Measurements from ENCODE around the gene ARSB.
A peak's percentile ranks its signal among the peaks of the same experiment; 100 is the strongest.
"Not testable (repeated sequence)": the region's sequence is repeated elsewhere in the genome, so short reads cannot be mapped to it uniquely, and the experiment has no call there.

Gene ARSB

GRCh38 chr5:78776637-78777036 lies 208.5 kb downstream of the ARSB start:
- TF ChIP-seq ZNF274 (IDR thresholded peaks at IDR 0.05; ENCODE audit: low read depth, low read length), result no peak

GRCh38 chr5:78773655-78774054 lies 211.5 kb downstream of the ARSB start:
- no peak overlapping the region for H3K4me3 ChIP-seq (ENCODE audit: low read length)
- no peak for TF ChIP-seq ZNF274 (IDR thresholded peaks at IDR 0.05; ENCODE audit: low read depth, low read length)

More at GRCh38 chr5:78776637-78777036, 208.5 kb downstream of the ARSB start:
- H3K4me3 ChIP-seq (ENCODE audit: low read length), result no peak overlapping the region

GRCh38 chr5:78771260-78772205 lies 213.6 kb downstream of the ARSB start:
- H3K4me3 ChIP-seq (ENCODE audit: low read length), result no peak overlapping the region
- TF ChIP-seq ZNF274 (IDR thresholded peaks at IDR 0.05; ENCODE audit: low read depth, low read length), result no peak

GRCh38 chr5:78768781-78769380 lies 216.2 kb downstream of the ARSB start:
- TF ChIP-seq ZNF274 (IDR thresholded peaks at IDR 0.05; ENCODE audit: low read depth, low read length), result no peak

GRCh38 chr5:78766412-78766762 lies 218.7 kb downstream of the ARSB start:
- no peak for TF ChIP-seq ZNF274 (IDR thresholded peaks at IDR 0.05; ENCODE audit: low read depth, low read length)
- H3K4me3 ChIP-seq (ENCODE audit: low read length), result no peak overlapping the region

More at GRCh38 chr5:78768781-78769380, 216.2 kb downstream of the ARSB start:
- no peak overlapping the region for H3K4me3 ChIP-seq (ENCODE audit: low read length)

GRCh38 chr5:78765756-78766411 lies 219.2 kb downstream of the ARSB start:
- no peak for TF ChIP-seq ZNF274 (IDR thresholded peaks at IDR 0.05; ENCODE audit: low read depth, low read length)

GRCh38 chr5:78765116-78765515 lies 220.0 kb downstream of the ARSB start:
- TF ChIP-seq ZNF274 (IDR thresholded peaks at IDR 0.05; ENCODE audit: low read depth, low read length), result no peak

More at GRCh38 chr5:78765756-78766411, 219.2 kb downstream of the ARSB start:
- no peak overlapping the region for H3K4me3 ChIP-seq (ENCODE audit: low read length)

GRCh38 chr5:78763659-78764189 lies 221.4 kb downstream of the ARSB start:
- no peak for TF ChIP-seq ZNF274 (IDR thresholded peaks at IDR 0.05; ENCODE audit: low read depth, low read length)
- H3K4me3 ChIP-seq (ENCODE audit: low read length), result no peak overlapping the region

More at GRCh38 chr5:78765116-78765515, 220.0 kb downstream of the ARSB start:
- no peak overlapping the region for H3K4me3 ChIP-seq (ENCODE audit: low read length)

GRCh38 chr5:78762743-78763142 lies 222.4 kb downstream of the ARSB start:
- H3K4me3 ChIP-seq (ENCODE audit: low read length), result not testable (repeated sequence)

GRCh38 chr5:78761840-78762239 lies 223.3 kb downstream of the ARSB start:
- no peak overlapping the region for H3K4me3 ChIP-seq (ENCODE audit: low read length)
- no peak for TF ChIP-seq ZNF274 (IDR thresholded peaks at IDR 0.05; ENCODE audit: low read depth, low read length)

- no peak for TF ChIP-seq ZNF274 (IDR thresholded peaks at IDR 0.05; ENCODE audit: low read depth, low read length)
- no peak overlapping the region for H3K4me3 ChIP-seq (ENCODE audit: low read length)
These were observed 224.3 kb downstream of the ARSB start for GRCh38 chr5:78760770-78761169.

GRCh38 chr5:78760366-78760765 lies 224.7 kb downstream of the ARSB start:
- H3K4me3 ChIP-seq (ENCODE audit: low read length), result no peak overlapping the region
- TF ChIP-seq ZNF274 (IDR thresholded peaks at IDR 0.05; ENCODE audit: low read depth, low read length), result no peak

- no peak for TF ChIP-seq ZNF274 (IDR thresholded peaks at IDR 0.05; ENCODE audit: low read depth, low read length)
- peak overlapping the region; percentile 32; the same call in 1 of the 2 replicates for H3K4me3 ChIP-seq (ENCODE audit: low read length)
These were observed 226.8 kb downstream of the ARSB start for GRCh38 chr5:78758169-78758839.

All from GM08714 (cell line).